ENCODE measurements around the gene MCF2L2. TPM values are rescaled to one million over a fixed set of nuclear protein-coding genes. Genes with fewer than 3 reads are reported as not detected.
A peak's percentile ranks its signal among the peaks of the same experiment; 100 is the strongest.
"Not testable (repeated sequence)": the region's sequence is repeated elsewhere in the genome, so short reads cannot be mapped to it uniquely, and the experiment has no call there.

The MCF2L2 gene
- total RNA-seq, 1 experiment from 2014 or later, result 0.03 TPM

- H3K27ac ChIP-seq, result no peak overlapping the region
- peaks cover 6% of the 10 kb centered on the region for H3K36me3 ChIP-seq
- no peaks in the 10 kb centered on the region for H3K9me3 ChIP-seq (replicated peaks)
- DNase-seq (ENCODE audit: low read depth in 1 of 2, low spot score in 2 of 2), result no peak
- H3K4me1 ChIP-seq (replicated peaks), result peaks cover 11% of the 10 kb centered on the region
- H3K4me3 ChIP-seq, result no peak overlapping the region
- H3K27me3 ChIP-seq (replicated peaks), result no peaks in the 10 kb centered on the region
Measured at GRCh38 chr3:183454064-183454463, 25.6 kb upstream of the MCF2L2 start.

- Histone ChIP-seq H3K4me1 (replicated peaks) (peaks cover 11% of the 10 kb centered on the region), H3K4me3 (no peak overlapping the region), H3K27ac (no peak overlapping the region), H3K36me3 (peaks cover 10% of the 10 kb centered on the region), H3K27me3 (replicated peaks) (no peaks in the 10 kb centered on the region), H3K9me3 (replicated peaks) (no peaks in the 10 kb centered on the region)
- DNase-seq (ENCODE audit: low read depth in 1 of 2, low spot score in 2 of 2), result no peak
Measured at GRCh38 chr3:183449791-183450190, 21.4 kb upstream of the MCF2L2 start.

- DNase-seq (ENCODE audit: low read depth in 1 of 2, low spot score in 2 of 2), result no peak
- no peak overlapping the region for H3K27ac ChIP-seq
- H3K4me3 ChIP-seq, result no peak overlapping the region
Measured at GRCh38 chr3:183449391-183449790, 21.0 kb upstream of the MCF2L2 start.

GRCh38 chr3:183448369-183449128 lies 20.1 kb upstream of the MCF2L2 start:
- DNase-seq (ENCODE audit: low read depth in 1 of 2, low spot score in 2 of 2), result no peak
- H3K27me3 ChIP-seq (replicated peaks), result no peaks in the 10 kb centered on the region
- H3K9me3 ChIP-seq (replicated peaks), result peaks cover 7% of the 10 kb centered on the region
- peak overlapping the region; percentile 69 for H3K4me3 ChIP-seq
- no peak overlapping the region for H3K27ac ChIP-seq
- H3K36me3 ChIP-seq, result peaks cover 10% of the 10 kb centered on the region
- H3K4me1 ChIP-seq (replicated peaks), result peaks cover 9% of the 10 kb centered on the region

More at GRCh38 chr3:183449391-183449790, 21.0 kb upstream of the MCF2L2 start:
- Histone ChIP-seq H3K4me1 (replicated peaks) (peaks cover 9% of the 10 kb centered on the region), H3K27me3 (replicated peaks) (no peaks in the 10 kb centered on the region), H3K36me3 (peaks cover 10% of the 10 kb centered on the region), H3K9me3 (replicated peaks) (no peaks in the 10 kb centered on the region; the same call in 1 of the 2 replicates)

GRCh38 chr3:183447206-183448001 lies 19.0 kb upstream of the MCF2L2 start:
- DNase-seq (ENCODE audit: low read depth in 1 of 2, low spot score in 2 of 2), result peak; percentile 73 to 87
- Histone ChIP-seq H3K36me3 (peaks cover 7% of the 10 kb centered on the region), H3K4me3 (peak overlapping the region; percentile 69), H3K4me1 (replicated peaks) (peaks cover 9% of the 10 kb centered on the region), H3K9me3 (replicated peaks) (peaks cover 10% of the 10 kb centered on the region), H3K27me3 (replicated peaks) (no peaks in the 10 kb centered on the region), H3K27ac (peak overlapping the region; percentile 27; the same call in 1 of the 2 replicates)

GRCh38 chr3:183446838-183447205 lies 18.4 kb upstream of the MCF2L2 start:
- no peaks in the 10 kb centered on the region for H3K27me3 ChIP-seq (replicated peaks)
- DNase-seq (ENCODE audit: low read depth in 1 of 2, low spot score in 2 of 2), result no peak
- peaks cover 10% of the 10 kb centered on the region for H3K9me3 ChIP-seq (replicated peaks)
- H3K36me3 ChIP-seq, result peaks cover 4% of the 10 kb centered on the region; the same call in 1 of the 2 replicates
- H3K4me1 ChIP-seq (replicated peaks), result peaks cover 9% of the 10 kb centered on the region
- no peak overlapping the region for H3K27ac ChIP-seq
- H3K4me3 ChIP-seq, result peak overlapping the region; percentile 69

- peaks cover 9% of the 10 kb centered on the region for H3K4me1 ChIP-seq (replicated peaks)
- no peak overlapping the region for H3K27ac ChIP-seq
- H3K27me3 ChIP-seq (replicated peaks), result 0 out of 2 replicates have a peak, but pooled peaks cover under 1% of the 10 kb centered on the region
- peaks cover 10% of the 10 kb centered on the region for H3K9me3 ChIP-seq (replicated peaks)
- peaks cover 4% of the 10 kb centered on the region; the same call in 1 of the 2 replicates for H3K36me3 ChIP-seq
- no peak overlapping the region for H3K4me3 ChIP-seq
- no peak for DNase-seq (ENCODE audit: low read depth in 1 of 2, low spot score in 2 of 2)
Measured at GRCh38 chr3:183444748-183445147, 16.3 kb upstream of the MCF2L2 start.

- Histone ChIP-seq H3K4me3 (no peak overlapping the region), H3K4me1 (replicated peaks) (peaks cover 6% of the 10 kb centered on the region), H3K27ac (no peak overlapping the region), H3K36me3 (peaks cover 4% of the 10 kb centered on the region; the same call in 1 of the 2 replicates), H3K9me3 (replicated peaks) (peaks cover 10% of the 10 kb centered on the region), H3K27me3 (replicated peaks) (0 out of 2 replicates have a peak, but pooled peaks cover 4% of the 10 kb centered on the region)
- DNase-seq (ENCODE audit: low read depth in 1 of 2, low spot score in 2 of 2), result no peak
Measured at GRCh38 chr3:183443395-183444385, 15.3 kb upstream of the MCF2L2 start.

- Histone ChIP-seq H3K27ac (no peak overlapping the region), H3K4me1 (replicated peaks) (no peaks in the 10 kb centered on the region; the same call in 1 of the 2 replicates), H3K36me3 (peaks cover 4% of the 10 kb centered on the region; the same call in 1 of the 2 replicates), H3K4me3 (no peak overlapping the region), H3K27me3 (replicated peaks) (0 out of 2 replicates have a peak, but pooled peaks cover 4% of the 10 kb centered on the region), H3K9me3 (replicated peaks) (peaks cover 10% of the 10 kb centered on the region)
- no peak for DNase-seq (ENCODE audit: low read depth in 1 of 2, low spot score in 2 of 2)
Measured at GRCh38 chr3:183442994-183443393, 14.6 kb upstream of the MCF2L2 start.

- H3K4me3 ChIP-seq; H3K27me3 ChIP-seq (replicated peaks); H3K36me3 ChIP-seq; DNase-seq (ENCODE audit: low read depth in 1 of 2, low spot score in 2 of 2); H3K4me1 ChIP-seq (replicated peaks); H3K27ac ChIP-seq: not testable (repeated sequence)
- H3K9me3 ChIP-seq (replicated peaks), result peaks cover 10% of the 10 kb centered on the region
Measured at GRCh38 chr3:183440521-183440920, 12.1 kb upstream of the MCF2L2 start.

- H3K27ac ChIP-seq, result no peak overlapping the region
- H3K4me1 ChIP-seq (replicated peaks), result no peaks in the 10 kb centered on the region
- DNase-seq (ENCODE audit: low read depth in 1 of 2, low spot score in 2 of 2), result no peak
- H3K4me3 ChIP-seq, result no peak overlapping the region
- H3K36me3 ChIP-seq, result no peaks in the 10 kb centered on the region
- peaks cover 10% of the 10 kb centered on the region for H3K9me3 ChIP-seq (replicated peaks)
- 0 out of 2 replicates have a peak, but pooled peaks cover 4% of the 10 kb centered on the region for H3K27me3 ChIP-seq (replicated peaks)
Measured at GRCh38 chr3:183439515-183439914, 11.1 kb upstream of the MCF2L2 start.

- Histone ChIP-seq H3K4me1 (replicated peaks) (no peaks in the 10 kb centered on the region), H3K27me3 (replicated peaks) (0 out of 2 replicates have a peak, but pooled peaks cover 5% of the 10 kb centered on the region), H3K4me3 (no peak overlapping the region), H3K27ac (no peak overlapping the region), H3K9me3 (replicated peaks) (peaks cover 6% of the 10 kb centered on the region), H3K36me3 (no peaks in the 10 kb centered on the region)
- no peak for DNase-seq (ENCODE audit: low read depth in 1 of 2, low spot score in 2 of 2)
Measured at GRCh38 chr3:183438735-183439134, 10.3 kb upstream of the MCF2L2 start.
